Esophagus muscularis mucosa (tissue), 4 donors: ENCODE results near the gene MAP6. TPM values are rescaled to one million over a fixed set of nuclear protein-coding genes. Genes with fewer than 3 reads are reported as not detected.
"Not testable (repeated sequence)": the region's sequence is repeated elsewhere in the genome, so short reads cannot be mapped to it uniquely, and the experiment has no call there.

Experiments used
- DNase-seq: peaks from one replicate; pipeline ENCODE4 v3.0.0-alpha.2; 2017; ENCODE audit errors: extremely low spot score
- H3K27ac ChIP-seq, 4 donors: fragments of 200-600 bp; sonication (generic); replicated peaks in 1 of 4; 1 replicate in 3 of 4; 2 replicates in 1 of 4; pipeline ENCODE4 v1.5.1; 2016 to 2019; ENCODE audit warnings: mild to moderate bottlenecking in 1 of 4
- H3K27me3 ChIP-seq, 4 donors: fragments of 200-600 bp; sonication (generic); one replicate each; pipeline versions ENCODE4 v1.5.1 to v1.6.0; 2016 to 2019
- H3K36me3 ChIP-seq, 4 donors: fragments of 200-600 bp; sonication (generic); one replicate each; pipeline ENCODE4 v1.5.1; 2016 to 2019
- H3K4me1 ChIP-seq, 4 donors: fragments of 200-600 bp; sonication (generic); one replicate each; pipeline ENCODE4 v1.5.1; 2016 to 2019
- H3K4me3 ChIP-seq, 4 donors: fragments of 200-600 bp; sonication (generic); 1 replicate in 2 of 4; 2 replicates in 2 of 4; pipeline ENCODE4 v1.5.1; 2016 to 2019; ENCODE audit warnings: mild to moderate bottlenecking in 4 of 4, moderate library complexity in 1 of 4
- H3K9me3 ChIP-seq, 4 donors: fragments of 200-600 bp; sonication (generic); 1 replicate in 3 of 4; 2 replicates in 1 of 4; pipeline ENCODE4 v1.5.1; 2016 to 2019
- EP300 ChIP-seq: sonication (generic); formaldehyde crosslinking; IDR thresholded peaks from one replicate; pipeline ENCODE4 v1.6.1; 2017; ENCODE audit warnings: antibody characterized with exemption
- POLR2A ChIP-seq: fragments of 450-650 bp; IDR thresholded peaks from one replicate; pipeline ENCODE4 v1.6.1; 2017; ENCODE audit warnings: antibody characterized with exemption, moderate library complexity, mild to moderate bottlenecking, low read depth
- POLR2AphosphoS5 ChIP-seq, 2 donors: sonication (generic); formaldehyde crosslinking; IDR thresholded peaks; one replicate each; pipeline ENCODE4 v1.6.1; 2017; ENCODE audit warnings: antibody characterized with exemption in 2 of 2
- WGBS: methylation state at CpG from one replicate; pipeline ENCODE4 v1.1.5; 2018; 5-methylcytosine and 5-hydroxymethylcytosine counted together
- intact Hi-C: fragments of 100-400 bp; cut with DNase I; formaldehyde crosslinking; loops from one replicate; pipeline ENCODE4 v1.15.1; 2023
- total RNA-seq, 4 donors: library from RNA; depleted of rRNA; stranded (reverse); fragments of >200 nt; gene quantifications; one replicate each; pipeline versions ENCODE4 v1.1.0 to v1.2.1, GENCODE V29; 2016
- TF ChIP-seq, protein P1 (sequence below), 3 experiments: fragments of 200-600 bp in 2 of 3; fragments of 450-650 bp in 1 of 3; sonication (generic) in 2 of 3; IDR thresholded peaks; one replicate each; pipeline ENCODE4 v1.5.1; 2017 to 2019; ENCODE audit warnings: antibody characterized with exemption in 3 of 3, mild to moderate bottlenecking in 2 of 3, moderate library complexity in 1 of 3

Gene MAP6
- total RNA-seq, 4 donors from 2014 or later: 20.7 to 43.8 (median 30.5) TPM

GRCh38 chr11:75697906-75698581, 29.2 kb upstream of the MAP6 start:
- Histone ChIP-seq H3K4me1 (no peaks in the 10 kb centered on the region), H3K9me3 (no peaks in the 10 kb centered on the region), H3K4me3 (no peak overlapping the region), H3K27ac (no peak overlapping the region), H3K36me3 (no peaks in the 10 kb centered on the region), H3K27me3 (no peaks in the 10 kb centered on the region)
- TF ChIP-seq, protein P1, sequence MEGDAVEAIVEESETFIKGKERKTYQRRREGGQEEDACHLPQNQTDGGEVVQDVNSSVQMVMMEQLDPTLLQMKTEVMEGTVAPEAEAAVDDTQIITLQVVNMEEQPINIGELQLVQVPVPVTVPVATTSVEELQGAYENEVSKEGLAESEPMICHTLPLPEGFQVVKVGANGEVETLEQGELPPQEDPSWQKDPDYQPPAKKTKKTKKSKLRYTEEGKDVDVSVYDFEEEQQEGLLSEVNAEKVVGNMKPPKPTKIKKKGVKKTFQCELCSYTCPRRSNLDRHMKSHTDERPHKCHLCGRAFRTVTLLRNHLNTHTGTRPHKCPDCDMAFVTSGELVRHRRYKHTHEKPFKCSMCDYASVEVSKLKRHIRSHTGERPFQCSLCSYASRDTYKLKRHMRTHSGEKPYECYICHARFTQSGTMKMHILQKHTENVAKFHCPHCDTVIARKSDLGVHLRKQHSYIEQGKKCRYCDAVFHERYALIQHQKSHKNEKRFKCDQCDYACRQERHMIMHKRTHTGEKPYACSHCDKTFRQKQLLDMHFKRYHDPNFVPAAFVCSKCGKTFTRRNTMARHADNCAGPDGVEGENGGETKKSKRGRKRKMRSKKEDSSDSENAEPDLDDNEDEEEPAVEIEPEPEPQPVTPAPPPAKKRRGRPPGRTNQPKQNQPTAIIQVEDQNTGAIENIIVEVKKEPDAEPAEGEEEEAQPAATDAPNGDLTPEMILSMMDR (IDR thresholded peaks at IDR 0.05): no peak
- TF ChIP-seq POLR2AphosphoS5 (IDR thresholded peaks at IDR 0.05): no peak
- intact Hi-C loops: no loop called here
- WGBS: 89% methylated on average over 4 of the region's 4 CpGs
- DNase-seq: no peak

GRCh38 chr11:75691804-75692203, 23.0 kb upstream of the MAP6 start:
- Histone ChIP-seq H3K27me3 (no peaks in the 10 kb centered on the region), H3K27ac (no peak overlapping the region), H3K36me3 (no peaks in the 10 kb centered on the region), H3K9me3 (no peaks in the 10 kb centered on the region), H3K4me3 (no peak overlapping the region), H3K4me1 (no peaks in the 10 kb centered on the region)
- intact Hi-C loops: no loop called here
- WGBS: 74% methylated on average over 4 of the region's 4 CpGs
- TF ChIP-seq, protein P1 (IDR thresholded peaks at IDR 0.05): no peak
- no peak for TF ChIP-seq POLR2AphosphoS5 (IDR thresholded peaks at IDR 0.05)
- TF ChIP-seq POLR2A: no peak
- TF ChIP-seq EP300: no peak
- no peak for DNase-seq

GRCh38 chr11:75689863-75690609, 21.2 kb upstream of the MAP6 start:
- Histone ChIP-seq H3K9me3 (peaks cover 0 to 15% (median 6%) of the 10 kb centered on the region in 4 donors), H3K27ac (no peak overlapping the region), H3K36me3 (no peaks in the 10 kb centered on the region), H3K4me1 (no peaks in the 10 kb centered on the region), H3K4me3 (no peak overlapping the region), H3K27me3 (no peaks in the 10 kb centered on the region)
- intact Hi-C loops: no loop called here
- no peak for TF ChIP-seq EP300
- no peak for TF ChIP-seq POLR2AphosphoS5 (IDR thresholded peaks at IDR 0.05)
- TF ChIP-seq POLR2A: no peak
- TF ChIP-seq, protein P1 (IDR thresholded peaks at IDR 0.05): no peak
- no peak for DNase-seq
- WGBS: 84% methylated on average over 3 of the region's 3 CpGs

- H3K4me3 ChIP-seq, DNase-seq, H3K27ac ChIP-seq, H3K4me1 ChIP-seq, intact Hi-C loops, H3K36me3 ChIP-seq, H3K27me3 ChIP-seq: not testable (repeated sequence)
- 78% methylated on average over 1 of the region's 1 CpG for WGBS
- peaks cover 0 to 15% (median 9%) of the 10 kb centered on the region in 4 donors for H3K9me3 ChIP-seq
Observed at GRCh38 chr11:75683856-75684255, 15.0 kb upstream of the MAP6 start.

GRCh38 chr11:75679566-75679965, 10.7 kb upstream of the MAP6 start:
- no peaks in the 10 kb centered on the region for H3K36me3 ChIP-seq
- WGBS: 82% methylated on average over 7 of the region's 11 CpGs
- no peaks in the 10 kb centered on the region for H3K4me1 ChIP-seq
- H3K27ac ChIP-seq: no peak overlapping the region
- H3K9me3 ChIP-seq: peaks cover 0 to 2% (median 0%) of the 10 kb centered on the region in 4 donors
- intact Hi-C loops: no loop called here
- H3K27me3 ChIP-seq: peaks cover 0 to 7% (median 0%) of the 10 kb centered on the region in 4 donors
- TF ChIP-seq, protein P1 (IDR thresholded peaks at IDR 0.05): no peak
- no peak for TF ChIP-seq EP300
- no peak for TF ChIP-seq POLR2A
- no peak for TF ChIP-seq POLR2AphosphoS5 (IDR thresholded peaks at IDR 0.05)
- DNase-seq: no peak
- H3K4me3 ChIP-seq: no peak overlapping the region
